HepG2 (cell line): ENCODE measurements around the gene PEMT. TPM values are rescaled to one million over a fixed set of nuclear protein-coding genes. Genes with fewer than 3 reads are reported as not detected.
A peak's percentile ranks its signal among the peaks of the same experiment; 100 is the strongest.

ENCODE experiments used
- ATAC-seq: fragments of 200-7000 bp; cut with Tn5 transposase; 3 replicates; pipeline ENCODE4 v1.9.1; 2020; ENCODE audit warnings: mild to moderate bottlenecking, moderate library complexity
- BruUV-seq: library from RNA; stranded (reverse); fragments of 400-500 nt; replicated peaks from 2 replicates; lab custom pipeline; 2021; lab: Mats Ljungman, UMichigan
- CTCF ChIA-PET: fragments of 300-600 bp; formaldehyde crosslinking; extraction: SDS; loops from one replicate; lab custom pipeline; 2021; ENCODE audit warnings: low total read pairs, inconsistent platforms, low intra/inter-chr PET ratio; lab: Yijun Ruan, JAX
- POLR2A ChIA-PET: fragments of 350-600 bp; sonication (Branson Sonifier 250); formaldehyde crosslinking; loops from one replicate; lab custom pipeline; 2020; ENCODE audit warnings: antibody characterized with exemption, inconsistent platforms; lab: Yijun Ruan, JAX
- DNase-seq: peaks from one replicate; pipeline ENCODE4 v3.0.0-alpha.2; 2015; ENCODE audit warnings: low spot score
- FAIRE-seq: peaks from 3 replicates; lab custom pipeline; 2011; peaks lifted over from hg19 to GRCh38; lab: Jason Lieb, UNC
- H2AFZ ChIP-seq: one replicate; pipeline ENCODE4 v1.6.1; 2011; ENCODE audit warnings: low read length, inconsistent platforms
- H3K27ac ChIP-seq: fragments of 300-600 bp; 3 replicates; pipeline ENCODE4 v1.8.0; 2011; ENCODE audit warnings: mixed run types, mild to moderate bottlenecking, mixed read lengths, low read length, inconsistent platforms; ENCODE audit not compliant: insufficient read depth; ENCODE audit errors: extremely low read length
- H3K27me3 ChIP-seq, 2 experiments: fragments of 200-600 bp in 1 of 2; 2 replicates in 1 of 2; 3 replicates in 1 of 2; pipeline versions ENCODE4 v1.6.0 to v1.8.0; 2011; ENCODE audit warnings: low read length in 2 of 2, mild to moderate bottlenecking in 2 of 2, moderate library complexity in 2 of 2, inconsistent platforms in 1 of 2; ENCODE audit not compliant: insufficient read depth in 2 of 2, control insufficient read depth in 1 of 2
- H3K36me3 ChIP-seq, 2 experiments: fragments of 200-600 bp in 1 of 2; replicated peaks in 1 of 2; 2 replicates in 1 of 2; 3 replicates in 1 of 2; pipeline versions ENCODE4 v1.5.1 to v1.8.0; 2011; ENCODE audit warnings: low read length in 2 of 2, inconsistent platforms in 1 of 2; ENCODE audit not compliant: insufficient read depth in 2 of 2, control insufficient read depth in 1 of 2
- H3K4me1 ChIP-seq: 2 replicates; pipeline ENCODE4 v1.5.1; 2012; ENCODE audit warnings: low read length, inconsistent platforms; ENCODE audit not compliant: insufficient read depth
- H3K4me2 ChIP-seq: 2 replicates; pipeline ENCODE4 v1.6.0; 2011; ENCODE audit warnings: low read depth, low read length, inconsistent platforms
- H3K4me3 ChIP-seq, 3 experiments: fragments of 200-600 bp in 1 of 3; sonication (generic), shearing (Covaris generic) in 1 of 3; replicated peaks in 1 of 3; 2 replicates each; pipeline ENCODE4 v1.5.1; 2011 to 2016; ENCODE audit warnings: low read length in 3 of 3, inconsistent platforms in 2 of 3, low read depth in 2 of 3, mild to moderate bottlenecking in 2 of 3, control low read depth in 1 of 3, mixed read lengths in 1 of 3; ENCODE audit not compliant: insufficient read depth in 1 of 3
- H3K79me2 ChIP-seq: one replicate; pipeline ENCODE4 v1.6.1; 2011; ENCODE audit warnings: low read length, inconsistent platforms; ENCODE audit not compliant: insufficient read depth
- H3K9ac ChIP-seq: 2 replicates; pipeline ENCODE4 v1.6.0; 2011; ENCODE audit warnings: mild to moderate bottlenecking, low read depth, low read length, inconsistent platforms; ENCODE audit not compliant: insufficient read depth
- H3K9me3 ChIP-seq: 2 replicates; pipeline ENCODE4 v1.5.1; 2012; ENCODE audit warnings: mild to moderate bottlenecking, low read length
- H4K20me1 ChIP-seq: 2 replicates; pipeline ENCODE4 v1.6.0; 2011; ENCODE audit warnings: inconsistent platforms, mild to moderate bottlenecking, low read length, moderate library complexity; ENCODE audit not compliant: insufficient read depth
- CEBPB ChIP-seq: IDR thresholded peaks from 2 replicates; pipeline ENCODE4 v1.6.1; 2011; ENCODE audit warnings: low read depth, low read length, improper control_type of control experiment, borderline replicate concordance
- CREM ChIP-seq, 2 experiments: sonication (generic) in 1 of 2; formaldehyde crosslinking in 1 of 2; IDR thresholded peaks; 2 replicates each; pipeline versions ENCODE4 v1.4.0 to v1.6.1; 2016 to 2020; ENCODE audit warnings: antibody characterized with exemption in 1 of 2, mild to moderate bottlenecking in 1 of 2, missing genetic modification reagents in 1 of 2
- FOXC1 ChIP-seq: sonication (generic); formaldehyde crosslinking; IDR thresholded peaks from 2 replicates; pipeline ENCODE4 v1.8.0; 2022; ENCODE audit warnings: mild to moderate bottlenecking, missing genetic modification reagents, borderline replicate concordance
- HMGA1 ChIP-seq: sonication (generic); formaldehyde crosslinking; conservative IDR thresholded peaks from 2 replicates; pipeline ENCODE4 v1.4.0; 2020; ENCODE audit warnings: missing genetic modification reagents
- MAX ChIP-seq: IDR thresholded peaks from 2 replicates; pipeline ENCODE4 v1.6.1; 2012; ENCODE audit warnings: inconsistent platforms
- THAP9 ChIP-seq: sonication (generic); formaldehyde crosslinking; IDR thresholded peaks from 2 replicates; pipeline ENCODE4; 2020; ENCODE audit warnings: missing genetic modification reagents, mild to moderate bottlenecking, borderline replicate concordance
- ZNF24 ChIP-seq: fragments of 450-650 bp; IDR thresholded peaks from 2 replicates; pipeline ENCODE4 v1.6.1; 2017; ENCODE audit warnings: antibody characterized with exemption, mild to moderate bottlenecking
- ZNF33B ChIP-seq: sonication (generic); formaldehyde crosslinking; IDR thresholded peaks from 2 replicates; pipeline ENCODE4 v1.5.1; 2020; ENCODE audit warnings: mild to moderate bottlenecking, missing genetic modification reagents
- ZNF724P ChIP-seq: sonication (generic); formaldehyde crosslinking; IDR thresholded peaks from 2 replicates; pipeline ENCODE4 v1.8.0; 2022; ENCODE audit warnings: missing genetic modification reagents, borderline replicate concordance
- ZNF749 ChIP-seq: sonication (generic); formaldehyde crosslinking; IDR thresholded peaks from 2 replicates; pipeline ENCODE4 v1.8.0; 2022; ENCODE audit warnings: mild to moderate bottlenecking, missing genetic modification reagents, moderate library complexity, borderline replicate concordance
- ZZZ3 ChIP-seq: sonication (generic); formaldehyde crosslinking; IDR thresholded peaks from 2 replicates; pipeline ENCODE4 v1.4.0; 2020; ENCODE audit warnings: missing genetic modification reagents, mild to moderate bottlenecking, borderline replicate concordance
- WGBS: methylation state at CpG from one replicate; pipeline ENCODE4 v1.1.6; 2017; ENCODE audit warnings: low lambda C conversion rate; 5-methylcytosine and 5-hydroxymethylcytosine counted together
- in situ Hi-C: cut with HindIII; loops from 2 replicates; pipeline ENCODE4 v1.10.0; 2017; ENCODE audit warnings: low pct_unique_long_range_greater_than_20kb; ENCODE audit not compliant: extremely low pct_ligation_motif_present
- intact Hi-C: fragments of 100-400 bp; cut with micrococcal nuclease; formaldehyde crosslinking; loops from one replicate; pipeline ENCODE4 v1.10.0; 2022; ENCODE audit not compliant: unreplicated experiment
- polyA plus RNA-seq, 8 experiments: library from polyadenylated mRNA; depleted of rRNA in 3 of 8; stranded (reverse) in 7 of 8; unstranded in 1 of 8; fragments of >200 nt; fragmentation: Illumina TruSeq in 4 of 8; extraction: Trizol in 4 of 8; gene quantifications; 2 replicates each; pipeline versions ENCODE4 v1.2.1 to v1.2.3, GENCODE V29; 2011 to 2016; ENCODE audit warnings: low read depth in 4 of 8, missing spikeins in 1 of 8, mixed read lengths in 1 of 8; ENCODE audit not compliant: insufficient read depth in 1 of 8
- total RNA-seq, 5 experiments: library from RNA; depleted of rRNA; stranded (reverse); fragments of >200 nt; fragmentation: Illumina TruSeq; extraction: Trizol; gene quantifications; 2 replicates each; pipeline ENCODE4 v1.2.3, GENCODE V29; 2016; ENCODE audit warnings: low read depth in 1 of 5

The PEMT gene
- total and polyA plus RNA-seq, 2 of the 13 experiments (the other 11 are each of a cell fraction or from before 2014, with no cell fraction given), result 31.7 to 43.6 TPM

GRCh38 chr17:17507465-17508011 is 84.0 kb downstream of the PEMT start:
- H3K4me2 ChIP-seq, result no peak overlapping the region
- no peak overlapping the region for H3K4me3 ChIP-seq
- intact Hi-C loops (no loop called here), in situ Hi-C loops (loop anchor here (5.0 to 10.0 kb wide), 2 partner anchors 60 to 137 kb away; no protein-coding TSS in a partner anchor)
- H3K27me3 ChIP-seq, result peaks cover 0 to 8% of the 10 kb centered on the region in 2 experiments; a peak in 1 of 5 replicates
- no peak for ATAC-seq
- H3K27ac ChIP-seq, result no peak overlapping the region
- H3K79me2 ChIP-seq, result no peaks in the 10 kb centered on the region
- no TSS peak for BruUV-seq
- H4K20me1 ChIP-seq, result no peaks in the 10 kb centered on the region
- H2AFZ ChIP-seq, result no peak overlapping the region
- ChIA-PET CTCF (no interaction called here), POLR2A (interaction anchor here (0.7 kb wide), 1 partner anchor 65 kb away, joined by 4 read pairs; no protein-coding TSS in a partner anchor)
- no peak overlapping the region for H3K9ac ChIP-seq
- 0 out of 2 replicates have a peak, but pooled peaks have one; percentile 18 for TF ChIP-seq CEBPB
- no peak for TF ChIP-seq THAP9 (CRISPR knock-in tag)
- no peaks in the 10 kb centered on the region for H3K9me3 ChIP-seq
- WGBS, result 84% methylated on average over 6 of the region's 16 CpGs
- no peak for FAIRE-seq
- no peaks in the 10 kb centered on the region for H3K4me1 ChIP-seq
- no peaks in the 10 kb centered on the region for H3K36me3 ChIP-seq
- no peak for DNase-seq

- no peak overlapping the region for H3K27ac ChIP-seq
- FAIRE-seq, result no peak
- H3K9ac ChIP-seq, result no peak overlapping the region
- in situ Hi-C loops (loop anchor here (5.0 to 10.0 kb wide), 2 partner anchors 60 to 138 kb away; no protein-coding TSS in a partner anchor), intact Hi-C loops (no loop called here)
- no peak for DNase-seq
- ChIA-PET POLR2A (interaction anchor here (0.7 kb wide), 1 partner anchor 66 kb away, joined by 4 read pairs; no protein-coding TSS in a partner anchor), CTCF (no interaction called here)
- WGBS, result 88% methylated on average over 15 of the region's 17 CpGs
- no peaks in the 10 kb centered on the region for H3K4me1 ChIP-seq
- no peaks in the 10 kb centered on the region for H4K20me1 ChIP-seq
- ATAC-seq, result no peak
- H3K36me3 ChIP-seq, result no peaks in the 10 kb centered on the region
- no peak overlapping the region for H2AFZ ChIP-seq
- no peak overlapping the region for H3K4me2 ChIP-seq
- no peaks in the 10 kb centered on the region for H3K79me2 ChIP-seq
- no peaks in the 10 kb centered on the region for H3K9me3 ChIP-seq
- H3K27me3 ChIP-seq, result peaks cover 0 to 12% of the 10 kb centered on the region in 2 experiments; a peak in 2 of 5 replicates
- no TSS peak for BruUV-seq
- H3K4me3 ChIP-seq, result no peak overlapping the region
- TF ChIP-seq MAX (no peak), FOXC1 (CRISPR knock-in tag) (no peak), CREM (IDR thresholded peaks at IDR 0.05) (no peak), CREM (CRISPR knock-in tag; IDR thresholded peaks at IDR 0.05) (no peak), ZNF724P (CRISPR knock-in tag) (no peak), HMGA1 (CRISPR knock-in tag) (no peak), ZZZ3 (CRISPR knock-in tag) (no peak), ZNF33B (CRISPR knock-in tag) (no peak), ZNF24 (no peak), ZNF749 (CRISPR knock-in tag) (no peak)
These were observed 84.5 kb downstream of the PEMT start for GRCh38 chr17:17506893-17507464.
